H1 (cell line): ENCODE data around the gene MS4A6A. TPM values are rescaled to one million over a fixed set of nuclear protein-coding genes. Genes with fewer than 3 reads are reported as not detected.

Source experiments
- ATF2 ChIP-seq: IDR thresholded peaks from 2 replicates; pipeline ENCODE4 v1.6.1; 2012; ENCODE audit warnings: low read length, inconsistent platforms
- EGR1 ChIP-seq: IDR thresholded peaks from 2 replicates; pipeline ENCODE4 v1.6.1; 2011; ENCODE audit warnings: low read depth, low read length, borderline replicate concordance
- HDAC2 ChIP-seq, 2 experiments: fragments of 300-600 bp in 1 of 2; sonication (generic) in 1 of 2; IDR thresholded peaks; 2 replicates each; pipeline ENCODE4 v1.6.1; 2011 to 2012; ENCODE audit warnings: low read depth in 2 of 2, low read length in 2 of 2, mild to moderate bottlenecking in 2 of 2, moderate library complexity in 2 of 2, borderline replicate concordance in 1 of 2, inconsistent platforms in 1 of 2
- MAX ChIP-seq: IDR thresholded peaks from 2 replicates; pipeline ENCODE4 v1.6.1; 2012; ENCODE audit warnings: inconsistent platforms
- RAD21 ChIP-seq, 2 experiments: IDR thresholded peaks in 1 of 2; conservative IDR thresholded peaks in 1 of 2; 2 replicates each; pipeline ENCODE4 v1.6.1; 2011; ENCODE audit warnings: low read depth in 2 of 2, low read length in 2 of 2, improper control_type of control experiment in 1 of 2, inconsistent platforms in 1 of 2, mild to moderate bottlenecking in 1 of 2, moderate library complexity in 1 of 2
- SIN3A ChIP-seq, 2 experiments: IDR thresholded peaks in 1 of 2; conservative IDR thresholded peaks in 1 of 2; 2 replicates each; pipeline ENCODE4 v1.6.1; 2011 to 2012; ENCODE audit warnings: low read length in 2 of 2, improper control_type of control experiment in 1 of 2, low read depth in 1 of 2, mild to moderate bottlenecking in 1 of 2
- polyA plus RNA-seq, 7 experiments: library from polyadenylated mRNA; depleted of rRNA in 3 of 7; stranded (reverse) in 5 of 7; unstranded in 2 of 7; fragments of >200 nt in 5 of 7; fragments of 200-250 nt in 2 of 7; gene quantifications; 1 replicate in 5 of 7; 2 replicates in 1 of 7; 4 replicates in 1 of 7; pipeline versions ENCODE4 v1.2.1 to v1.2.3, GENCODE V29; 2011 to 2013; ENCODE audit warnings: missing spikeins in 2 of 7, mixed read lengths in 2 of 7
- total RNA-seq: library from RNA; stranded (reverse); fragmentation: NEBNext Ultra II Directional; extraction: Animal tissue kit (Norgen Biotek cat#: 25700); gene quantifications from 2 replicates; pipeline ENCODE4 v1.2.1, GENCODE V29; 2021
- TF ChIP-seq, protein P1 (sequence below): fragments of 300-600 bp; sonication (generic); IDR thresholded peaks from 2 replicates; pipeline ENCODE4 v1.7.1; 2012; ENCODE audit warnings: low read length, moderate library complexity, mild to moderate bottlenecking, inconsistent platforms; ENCODE audit not compliant: insufficient replicate concordance

Gene MS4A6A
- total and polyA plus RNA-seq, 2 of the 8 experiments (the other 6 are each of a cell fraction or from before 2014, with no cell fraction given) = not detected

DNA sequence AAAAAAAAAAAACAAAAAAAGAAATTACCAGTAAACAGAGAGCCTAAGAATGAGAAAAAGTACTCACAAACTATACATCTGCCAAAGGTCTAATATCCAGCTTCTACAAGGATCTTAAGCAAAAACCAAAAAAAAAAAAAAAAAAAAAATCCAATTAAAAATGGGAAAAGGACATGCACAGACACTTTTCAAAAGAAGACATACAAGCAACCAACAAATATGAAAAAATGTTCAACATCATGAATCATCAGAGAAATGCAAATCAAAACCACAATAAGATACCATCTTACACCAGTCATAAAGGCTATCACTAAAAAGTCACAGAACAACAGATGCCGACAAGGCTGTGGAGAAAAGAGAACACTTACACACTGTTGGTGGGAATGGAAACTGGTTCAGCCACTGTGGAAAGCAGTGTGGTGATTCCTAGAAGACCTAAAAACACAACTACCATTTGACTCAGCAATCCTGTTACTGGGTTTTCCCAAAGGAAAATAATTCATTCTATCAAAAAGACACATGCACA is 18.3 kb downstream of the MS4A6A start (continued):
- TF ChIP-seq, protein P1, sequence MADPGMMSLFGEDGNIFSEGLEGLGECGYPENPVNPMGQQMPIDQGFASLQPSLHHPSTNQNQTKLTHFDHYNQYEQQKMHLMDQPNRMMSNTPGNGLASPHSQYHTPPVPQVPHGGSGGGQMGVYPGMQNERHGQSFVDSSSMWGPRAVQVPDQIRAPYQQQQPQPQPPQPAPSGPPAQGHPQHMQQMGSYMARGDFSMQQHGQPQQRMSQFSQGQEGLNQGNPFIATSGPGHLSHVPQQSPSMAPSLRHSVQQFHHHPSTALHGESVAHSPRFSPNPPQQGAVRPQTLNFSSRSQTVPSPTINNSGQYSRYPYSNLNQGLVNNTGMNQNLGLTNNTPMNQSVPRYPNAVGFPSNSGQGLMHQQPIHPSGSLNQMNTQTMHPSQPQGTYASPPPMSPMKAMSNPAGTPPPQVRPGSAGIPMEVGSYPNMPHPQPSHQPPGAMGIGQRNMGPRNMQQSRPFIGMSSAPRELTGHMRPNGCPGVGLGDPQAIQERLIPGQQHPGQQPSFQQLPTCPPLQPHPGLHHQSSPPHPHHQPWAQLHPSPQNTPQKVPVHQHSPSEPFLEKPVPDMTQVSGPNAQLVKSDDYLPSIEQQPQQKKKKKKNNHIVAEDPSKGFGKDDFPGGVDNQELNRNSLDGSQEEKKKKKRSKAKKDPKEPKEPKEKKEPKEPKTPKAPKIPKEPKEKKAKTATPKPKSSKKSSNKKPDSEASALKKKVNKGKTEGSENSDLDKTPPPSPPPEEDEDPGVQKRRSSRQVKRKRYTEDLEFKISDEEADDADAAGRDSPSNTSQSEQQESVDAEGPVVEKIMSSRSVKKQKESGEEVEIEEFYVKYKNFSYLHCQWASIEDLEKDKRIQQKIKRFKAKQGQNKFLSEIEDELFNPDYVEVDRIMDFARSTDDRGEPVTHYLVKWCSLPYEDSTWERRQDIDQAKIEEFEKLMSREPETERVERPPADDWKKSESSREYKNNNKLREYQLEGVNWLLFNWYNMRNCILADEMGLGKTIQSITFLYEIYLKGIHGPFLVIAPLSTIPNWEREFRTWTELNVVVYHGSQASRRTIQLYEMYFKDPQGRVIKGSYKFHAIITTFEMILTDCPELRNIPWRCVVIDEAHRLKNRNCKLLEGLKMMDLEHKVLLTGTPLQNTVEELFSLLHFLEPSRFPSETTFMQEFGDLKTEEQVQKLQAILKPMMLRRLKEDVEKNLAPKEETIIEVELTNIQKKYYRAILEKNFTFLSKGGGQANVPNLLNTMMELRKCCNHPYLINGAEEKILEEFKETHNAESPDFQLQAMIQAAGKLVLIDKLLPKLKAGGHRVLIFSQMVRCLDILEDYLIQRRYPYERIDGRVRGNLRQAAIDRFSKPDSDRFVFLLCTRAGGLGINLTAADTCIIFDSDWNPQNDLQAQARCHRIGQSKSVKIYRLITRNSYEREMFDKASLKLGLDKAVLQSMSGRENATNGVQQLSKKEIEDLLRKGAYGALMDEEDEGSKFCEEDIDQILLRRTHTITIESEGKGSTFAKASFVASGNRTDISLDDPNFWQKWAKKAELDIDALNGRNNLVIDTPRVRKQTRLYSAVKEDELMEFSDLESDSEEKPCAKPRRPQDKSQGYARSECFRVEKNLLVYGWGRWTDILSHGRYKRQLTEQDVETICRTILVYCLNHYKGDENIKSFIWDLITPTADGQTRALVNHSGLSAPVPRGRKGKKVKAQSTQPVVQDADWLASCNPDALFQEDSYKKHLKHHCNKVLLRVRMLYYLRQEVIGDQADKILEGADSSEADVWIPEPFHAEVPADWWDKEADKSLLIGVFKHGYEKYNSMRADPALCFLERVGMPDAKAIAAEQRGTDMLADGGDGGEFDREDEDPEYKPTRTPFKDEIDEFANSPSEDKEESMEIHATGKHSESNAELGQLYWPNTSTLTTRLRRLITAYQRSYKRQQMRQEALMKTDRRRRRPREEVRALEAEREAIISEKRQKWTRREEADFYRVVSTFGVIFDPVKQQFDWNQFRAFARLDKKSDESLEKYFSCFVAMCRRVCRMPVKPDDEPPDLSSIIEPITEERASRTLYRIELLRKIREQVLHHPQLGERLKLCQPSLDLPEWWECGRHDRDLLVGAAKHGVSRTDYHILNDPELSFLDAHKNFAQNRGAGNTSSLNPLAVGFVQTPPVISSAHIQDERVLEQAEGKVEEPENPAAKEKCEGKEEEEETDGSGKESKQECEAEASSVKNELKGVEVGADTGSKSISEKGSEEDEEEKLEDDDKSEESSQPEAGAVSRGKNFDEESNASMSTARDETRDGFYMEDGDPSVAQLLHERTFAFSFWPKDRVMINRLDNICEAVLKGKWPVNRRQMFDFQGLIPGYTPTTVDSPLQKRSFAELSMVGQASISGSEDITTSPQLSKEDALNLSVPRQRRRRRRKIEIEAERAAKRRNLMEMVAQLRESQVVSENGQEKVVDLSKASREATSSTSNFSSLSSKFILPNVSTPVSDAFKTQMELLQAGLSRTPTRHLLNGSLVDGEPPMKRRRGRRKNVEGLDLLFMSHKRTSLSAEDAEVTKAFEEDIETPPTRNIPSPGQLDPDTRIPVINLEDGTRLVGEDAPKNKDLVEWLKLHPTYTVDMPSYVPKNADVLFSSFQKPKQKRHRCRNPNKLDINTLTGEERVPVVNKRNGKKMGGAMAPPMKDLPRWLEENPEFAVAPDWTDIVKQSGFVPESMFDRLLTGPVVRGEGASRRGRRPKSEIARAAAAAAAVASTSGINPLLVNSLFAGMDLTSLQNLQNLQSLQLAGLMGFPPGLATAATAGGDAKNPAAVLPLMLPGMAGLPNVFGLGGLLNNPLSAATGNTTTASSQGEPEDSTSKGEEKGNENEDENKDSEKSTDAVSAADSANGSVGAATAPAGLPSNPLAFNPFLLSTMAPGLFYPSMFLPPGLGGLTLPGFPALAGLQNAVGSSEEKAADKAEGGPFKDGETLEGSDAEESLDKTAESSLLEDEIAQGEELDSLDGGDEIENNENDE = no peak
- TF ChIP-seq EGR1 (no peak), RAD21 (IDR thresholded peaks at IDR 0.05 in 1 of 2, conservative IDR thresholded peaks at IDR 0.05 in 1 of 2; ENCODE audit: low read depth in 2 of 2, low read length in 2 of 2) (no peak), ATF2 (no peak), SIN3A (conservative IDR thresholded peaks at IDR 0.05 in 1 of 2, IDR thresholded peaks at IDR 0.05 in 1 of 2; ENCODE audit: low read depth in 1 of 2, low read length in 2 of 2) (no peak), MAX (no peak), HDAC2 (IDR thresholded peaks at IDR 0.05; ENCODE audit: borderline replicate concordance in 1 of 2, low read depth in 2 of 2, low read length in 2 of 2) (no peak)
